Testis (tissue), 2 donors: Measurements from ENCODE around the gene SERPINE2.

Source experiments
- CTCF ChIP-seq, 3 experiments: fragments of 450-650 bp in 2 of 3; fragments of 200-600 bp in 1 of 3; sonication (generic) in 1 of 3; IDR thresholded peaks; one replicate each; pipeline ENCODE4 v1.5.1; 2016 to 2019; ENCODE audit warnings: antibody characterized with exemption in 3 of 3, mild to moderate bottlenecking in 2 of 3, moderate library complexity in 1 of 3
- POLR2A ChIP-seq: fragments of 450-650 bp; IDR thresholded peaks from one replicate; pipeline ENCODE4 v1.6.1; 2017; ENCODE audit warnings: antibody characterized with exemption, mild to moderate bottlenecking, moderate library complexity

DNA sequence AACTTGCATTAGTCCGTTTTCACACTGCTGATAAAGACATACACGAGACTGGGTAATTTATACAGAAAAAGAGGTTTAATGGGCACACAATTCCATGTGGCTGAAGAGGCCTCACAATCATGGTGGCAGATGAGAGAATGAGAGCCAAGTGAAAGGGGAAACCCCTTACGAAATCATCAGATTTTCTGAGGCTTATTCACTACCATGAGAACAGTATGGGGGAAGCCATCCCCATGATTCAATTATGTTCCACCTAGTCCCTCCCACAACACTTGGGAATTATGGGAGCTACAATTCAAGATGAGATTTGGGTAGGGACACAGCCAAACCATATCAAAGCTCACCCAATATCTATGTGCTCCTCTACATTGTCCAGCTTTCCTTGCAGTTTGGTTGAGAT lies 16.0 kb upstream of the SERPINE2 start:
- TF ChIP-seq CTCF (IDR thresholded peaks at IDR 0.05) (no peak), POLR2A (no peak)
